NCI-H2227 treated with DMSO at 0.1 percent for 48 hours (cell line): ENCODE data around the gene UBXN6.

Experiments used
- DNase-seq: peaks from one replicate; lab custom pipeline; 2025; lab: John Stamatoyannopoulos, UW

The UBXN6 gene

GRCh38 chr19:4457654-4458395 is at the start of gene UBXN6:
Gene UBXN6 (minus strand): TSS chr19:4457794. CDS start chr19:4457697, 97 bp downstream.
- peak; percentile 90 for DNase-seq

GRCh38 chr19:4507150-4507452 is 49.5 kb upstream of the UBXN6 start:
- DNase-seq = no peak

GRCh38 chr19:4506449-4507149 is 49.0 kb upstream of the UBXN6 start:
- no peak for DNase-seq

GRCh38 chr19:4505570-4506448 is 48.2 kb upstream of the UBXN6 start:
- no peak for DNase-seq

- no peak for DNase-seq
Observed at GRCh38 chr19:4504891-4505569, 47.4 kb upstream of the UBXN6 start.

GRCh38 chr19:4504297-4504701 is 46.7 kb upstream of the UBXN6 start:
- no peak for DNase-seq

GRCh38 chr19:4503825-4504170 is 46.2 kb upstream of the UBXN6 start:
- DNase-seq = no peak

GRCh38 chr19:4503132-4503824 is 45.7 kb upstream of the UBXN6 start:
- DNase-seq = peak; percentile 11

GRCh38 chr19:4502282-4503131 is 44.9 kb upstream of the UBXN6 start:
- DNase-seq = no peak

- no peak for DNase-seq
Observed at GRCh38 chr19:4501691-4502090, 44.1 kb upstream of the UBXN6 start.

GRCh38 chr19:4500841-4501591 is 43.4 kb upstream of the UBXN6 start:
- no peak for DNase-seq

GRCh38 chr19:4499855-4500254 is 42.3 kb upstream of the UBXN6 start:
- DNase-seq = no peak

- DNase-seq = no peak
Observed at GRCh38 chr19:4499318-4499717, 41.7 kb upstream of the UBXN6 start.

- DNase-seq = no peak
Observed at GRCh38 chr19:4498694-4499093, 41.1 kb upstream of the UBXN6 start.

- DNase-seq = no peak
Observed at GRCh38 chr19:4497770-4498389, 40.3 kb upstream of the UBXN6 start.

- DNase-seq = no peak
Observed at GRCh38 chr19:4496304-4496703, 38.7 kb upstream of the UBXN6 start.

GRCh38 chr19:4495471-4495870 is 37.9 kb upstream of the UBXN6 start:
- no peak for DNase-seq

GRCh38 chr19:4494691-4495064 is 37.1 kb upstream of the UBXN6 start:
- DNase-seq = no peak

- no peak for DNase-seq
Observed at GRCh38 chr19:4493929-4494690, 36.5 kb upstream of the UBXN6 start.
